ENCODE measurements around the gene APOE.

GRCh38 chr19:44891016-44891882 lies 14.3 kb upstream of the APOE start, which contains the start of gene TOMM40:
- TF ChIP-seq, protein P1, sequence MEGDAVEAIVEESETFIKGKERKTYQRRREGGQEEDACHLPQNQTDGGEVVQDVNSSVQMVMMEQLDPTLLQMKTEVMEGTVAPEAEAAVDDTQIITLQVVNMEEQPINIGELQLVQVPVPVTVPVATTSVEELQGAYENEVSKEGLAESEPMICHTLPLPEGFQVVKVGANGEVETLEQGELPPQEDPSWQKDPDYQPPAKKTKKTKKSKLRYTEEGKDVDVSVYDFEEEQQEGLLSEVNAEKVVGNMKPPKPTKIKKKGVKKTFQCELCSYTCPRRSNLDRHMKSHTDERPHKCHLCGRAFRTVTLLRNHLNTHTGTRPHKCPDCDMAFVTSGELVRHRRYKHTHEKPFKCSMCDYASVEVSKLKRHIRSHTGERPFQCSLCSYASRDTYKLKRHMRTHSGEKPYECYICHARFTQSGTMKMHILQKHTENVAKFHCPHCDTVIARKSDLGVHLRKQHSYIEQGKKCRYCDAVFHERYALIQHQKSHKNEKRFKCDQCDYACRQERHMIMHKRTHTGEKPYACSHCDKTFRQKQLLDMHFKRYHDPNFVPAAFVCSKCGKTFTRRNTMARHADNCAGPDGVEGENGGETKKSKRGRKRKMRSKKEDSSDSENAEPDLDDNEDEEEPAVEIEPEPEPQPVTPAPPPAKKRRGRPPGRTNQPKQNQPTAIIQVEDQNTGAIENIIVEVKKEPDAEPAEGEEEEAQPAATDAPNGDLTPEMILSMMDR (IDR thresholded peaks at IDR 0.05; ENCODE audit: extremely low read depth in 1 of 2, insufficient read depth in 1 of 2, low read depth in 1 of 2, low read length in 2 of 2) = no peak
- peak; percentile 47 for TF ChIP-seq POLR2A (IDR thresholded peaks at IDR 0.05; ENCODE audit: low read depth, low read length)
- TF ChIP-seq POLR2AphosphoS5 (IDR thresholded peaks at IDR 0.05; ENCODE audit: insufficient read depth, low read depth, low read length) = peak; percentile 86
- TF ChIP-seq, protein P2, sequence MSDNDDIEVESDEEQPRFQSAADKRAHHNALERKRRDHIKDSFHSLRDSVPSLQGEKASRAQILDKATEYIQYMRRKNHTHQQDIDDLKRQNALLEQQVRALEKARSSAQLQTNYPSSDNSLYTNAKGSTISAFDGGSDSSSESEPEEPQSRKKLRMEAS (IDR thresholded peaks at IDR 0.05; ENCODE audit: insufficient read depth, insufficient read length) = peak; percentile 2
- TF ChIP-seq FOS (IDR thresholded peaks at IDR 0.05; ENCODE audit: borderline replicate concordance, insufficient read depth, low read length) = no peak

Measured in endothelial cell of umbilical vein (primary cell).